Gastrocnemius medialis (tissue), 4 donors: Measurements from ENCODE around the gene PRKACB.

Experiments
- CTCF ChIP-seq, 5 experiments: fragments of 450-650 bp in 3 of 5; fragments of 200-600 bp in 2 of 5; sonication (generic) in 2 of 5; IDR thresholded peaks in 4 of 5; conservative IDR thresholded peaks in 1 of 5; 1 replicate in 4 of 5; 2 replicates in 1 of 5; pipeline ENCODE4 v1.5.1; 2016 to 2019; ENCODE audit warnings: antibody characterized with exemption in 5 of 5, mild to moderate bottlenecking in 3 of 5, moderate library complexity in 3 of 5
- POLR2A ChIP-seq, 2 donors: fragments of 450-650 bp; IDR thresholded peaks; one replicate each; pipeline ENCODE4 v1.6.1; 2017; ENCODE audit warnings: antibody characterized with exemption in 2 of 2, mild to moderate bottlenecking in 2 of 2, moderate library complexity in 2 of 2

DNA sequence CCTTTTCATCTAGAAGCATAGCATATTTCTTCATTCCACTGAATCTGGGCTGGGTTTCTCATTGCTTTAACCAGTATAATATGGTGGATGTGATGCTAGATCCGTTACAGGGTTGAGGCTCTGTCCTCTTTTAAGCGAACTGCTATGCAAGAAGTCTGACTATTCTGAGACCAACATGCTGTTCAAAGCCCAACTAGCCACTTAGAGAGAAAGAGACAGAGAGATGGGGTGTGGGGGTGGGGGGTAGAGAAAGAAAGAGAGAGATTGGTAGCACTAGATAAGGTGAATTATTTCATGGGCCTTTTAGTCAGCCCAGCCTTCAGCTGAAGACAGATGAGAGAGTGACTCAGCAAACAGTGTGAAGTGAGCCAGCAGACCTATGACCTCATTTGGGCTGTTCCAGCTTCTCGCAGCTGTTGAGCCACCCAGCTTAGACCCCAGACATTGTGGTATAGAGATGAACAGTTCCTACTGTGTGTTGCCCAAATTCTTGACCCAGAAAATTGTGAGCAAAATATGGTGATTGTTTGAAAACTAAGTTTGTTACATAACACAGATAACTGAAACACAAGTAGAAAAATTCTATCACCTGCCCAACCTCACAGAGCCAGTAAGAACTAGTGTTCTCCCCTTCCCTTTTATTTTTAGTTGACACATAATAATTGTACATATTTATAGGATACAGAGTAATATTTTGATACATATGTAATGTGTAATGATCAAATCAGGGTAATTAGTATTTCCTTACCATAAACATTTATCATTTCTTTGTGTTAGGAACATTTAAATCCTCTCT is 40.7 kb upstream of the PRKACB start:
- no peak for TF ChIP-seq CTCF (IDR thresholded peaks at IDR 0.05 in 4 of 5, conservative IDR thresholded peaks at IDR 0.05 in 1 of 5)
- no peak for TF ChIP-seq POLR2A (IDR thresholded peaks at IDR 0.05)
